ENCODE measurements around the gene TRPV6.

TRPV6 gene

DNA sequence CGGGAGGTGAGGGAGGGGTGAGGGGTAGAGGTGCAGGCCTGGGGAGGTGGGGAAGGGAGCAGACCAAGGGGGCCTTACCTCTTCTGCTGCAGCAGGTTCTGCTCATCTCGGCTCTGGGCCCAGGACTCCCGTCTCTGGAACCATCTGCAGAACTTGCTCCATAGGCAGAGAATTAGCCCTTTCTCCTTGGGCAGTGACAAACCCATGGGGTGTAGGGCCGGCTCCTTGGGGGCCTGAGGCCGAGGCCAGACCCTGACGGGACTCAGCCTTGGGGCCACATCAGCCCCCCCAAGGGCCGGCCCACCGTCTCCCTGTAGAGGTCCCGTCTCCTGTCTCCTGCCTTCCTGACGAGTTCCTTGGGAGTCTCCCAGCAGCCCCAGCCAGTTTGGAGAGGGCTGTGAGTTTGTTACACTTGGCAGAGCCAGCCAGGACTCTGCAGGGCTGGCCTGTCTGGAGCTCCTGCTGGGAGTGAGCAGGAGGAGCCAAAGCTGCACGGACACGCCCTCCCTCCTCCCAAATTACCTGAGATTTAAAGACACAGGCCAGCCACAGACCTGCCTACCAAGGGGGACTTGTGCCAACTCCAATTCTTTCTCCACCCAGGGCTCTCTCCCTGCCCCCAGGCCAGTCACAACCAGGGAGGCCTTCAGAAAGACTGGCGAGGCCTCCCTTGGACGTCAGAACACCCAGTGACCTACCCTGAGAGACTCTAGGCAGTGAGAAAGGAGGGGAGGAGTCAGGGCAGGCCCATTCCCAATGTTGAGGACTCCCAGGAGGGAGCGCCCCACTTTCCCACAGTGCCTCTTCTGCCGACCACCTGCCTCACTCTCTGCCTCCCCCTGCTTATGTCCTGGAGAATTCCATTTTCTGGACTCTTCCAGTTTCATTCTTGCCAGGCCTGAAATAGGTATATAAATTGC lies at the start of gene TRPV6:
TSS of gene TRPV6 (minus strand) at position 435 of the 920 bp plus-strand sequence.
- Histone ChIP-seq H3K36me3 (ENCODE audit: control insufficient read depth, insufficient read depth, low read length) (no peaks in the 10 kb centered on the region), H3K27me3 (replicated peaks; ENCODE audit: control insufficient read depth, insufficient read depth, low read length) (no peaks in the 10 kb centered on the region), H3K4me3 (replicated peaks; ENCODE audit: low read depth, low read length) (no peak within 1 kb of the TSS)
- no peak for DNase-seq (ENCODE audit: extremely low read depth, insufficient read length)
- TF ChIP-seq, protein P1, sequence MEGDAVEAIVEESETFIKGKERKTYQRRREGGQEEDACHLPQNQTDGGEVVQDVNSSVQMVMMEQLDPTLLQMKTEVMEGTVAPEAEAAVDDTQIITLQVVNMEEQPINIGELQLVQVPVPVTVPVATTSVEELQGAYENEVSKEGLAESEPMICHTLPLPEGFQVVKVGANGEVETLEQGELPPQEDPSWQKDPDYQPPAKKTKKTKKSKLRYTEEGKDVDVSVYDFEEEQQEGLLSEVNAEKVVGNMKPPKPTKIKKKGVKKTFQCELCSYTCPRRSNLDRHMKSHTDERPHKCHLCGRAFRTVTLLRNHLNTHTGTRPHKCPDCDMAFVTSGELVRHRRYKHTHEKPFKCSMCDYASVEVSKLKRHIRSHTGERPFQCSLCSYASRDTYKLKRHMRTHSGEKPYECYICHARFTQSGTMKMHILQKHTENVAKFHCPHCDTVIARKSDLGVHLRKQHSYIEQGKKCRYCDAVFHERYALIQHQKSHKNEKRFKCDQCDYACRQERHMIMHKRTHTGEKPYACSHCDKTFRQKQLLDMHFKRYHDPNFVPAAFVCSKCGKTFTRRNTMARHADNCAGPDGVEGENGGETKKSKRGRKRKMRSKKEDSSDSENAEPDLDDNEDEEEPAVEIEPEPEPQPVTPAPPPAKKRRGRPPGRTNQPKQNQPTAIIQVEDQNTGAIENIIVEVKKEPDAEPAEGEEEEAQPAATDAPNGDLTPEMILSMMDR (IDR thresholded peaks at IDR 0.05; ENCODE audit: insufficient read depth, low read length, poor library complexity, severe bottlenecking), result no peak

DNA sequence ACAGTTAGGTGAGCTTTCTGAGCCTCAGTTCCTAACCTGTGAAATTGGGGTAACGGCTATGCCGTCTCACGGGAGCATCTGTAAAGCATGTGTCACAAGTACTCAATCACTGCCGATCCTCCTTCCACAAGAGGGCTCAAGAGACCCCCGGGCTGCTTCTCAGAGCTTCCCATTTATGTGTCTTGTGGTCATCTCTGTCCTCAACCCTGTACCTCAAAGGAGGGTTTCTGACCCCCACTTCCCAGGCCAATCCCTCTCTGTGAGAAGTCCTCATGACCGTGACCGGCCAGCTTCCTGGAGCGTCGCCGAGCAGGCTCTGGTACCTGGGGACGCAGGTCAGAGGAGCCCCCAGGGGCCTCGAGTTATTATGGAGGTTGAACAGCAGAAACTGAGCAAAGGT lies 48.5 kb upstream of the TRPV6 start:
- DNase-seq (ENCODE audit: extremely low read depth, insufficient read length), result no peak
- Histone ChIP-seq H3K36me3 (ENCODE audit: control insufficient read depth, insufficient read depth, low read length) (no peaks in the 10 kb centered on the region), H3K27me3 (replicated peaks; ENCODE audit: control insufficient read depth, insufficient read depth, low read length) (no peaks in the 10 kb centered on the region), H3K4me3 (replicated peaks; ENCODE audit: low read depth, low read length) (no peak overlapping the region)
- TF ChIP-seq, protein P1 (IDR thresholded peaks at IDR 0.05; ENCODE audit: insufficient read depth, low read length, poor library complexity, severe bottlenecking), result no peak

- Histone ChIP-seq H3K36me3 (ENCODE audit: control insufficient read depth, insufficient read depth, low read length) (no peaks in the 10 kb centered on the region), H3K4me3 (replicated peaks; ENCODE audit: low read depth, low read length) (no peak within 1 kb of the TSS), H3K27me3 (replicated peaks; ENCODE audit: control insufficient read depth, insufficient read depth, low read length) (no peaks in the 10 kb centered on the region)
- TF ChIP-seq, protein P1 (IDR thresholded peaks at IDR 0.05; ENCODE audit: insufficient read depth, low read length, poor library complexity, severe bottlenecking), result no peak
- no peak for DNase-seq (ENCODE audit: extremely low read depth, insufficient read length)
These were observed 48.1 kb upstream of the TRPV6 start, which contains the start of gene TRPV5 for GRCh38 chr7:142933624-142934023. Gene TRPV5 (minus strand): TSS chr7:142933746. CDS start chr7:142933459, 287 bp downstream.

GRCh38 chr7:142933092-142933475 lies 47.5 kb upstream of the TRPV6 start:
- no peaks in the 10 kb centered on the region for H3K36me3 ChIP-seq (ENCODE audit: control insufficient read depth, insufficient read depth, low read length)
- H3K27me3 ChIP-seq (replicated peaks; ENCODE audit: control insufficient read depth, insufficient read depth, low read length), result no peaks in the 10 kb centered on the region
- DNase-seq (ENCODE audit: extremely low read depth, insufficient read length), result no peak
- TF ChIP-seq, protein P1 (IDR thresholded peaks at IDR 0.05; ENCODE audit: insufficient read depth, low read length, poor library complexity, severe bottlenecking), result no peak
- no peak overlapping the region for H3K4me3 ChIP-seq (replicated peaks; ENCODE audit: low read depth, low read length)

DNA sequence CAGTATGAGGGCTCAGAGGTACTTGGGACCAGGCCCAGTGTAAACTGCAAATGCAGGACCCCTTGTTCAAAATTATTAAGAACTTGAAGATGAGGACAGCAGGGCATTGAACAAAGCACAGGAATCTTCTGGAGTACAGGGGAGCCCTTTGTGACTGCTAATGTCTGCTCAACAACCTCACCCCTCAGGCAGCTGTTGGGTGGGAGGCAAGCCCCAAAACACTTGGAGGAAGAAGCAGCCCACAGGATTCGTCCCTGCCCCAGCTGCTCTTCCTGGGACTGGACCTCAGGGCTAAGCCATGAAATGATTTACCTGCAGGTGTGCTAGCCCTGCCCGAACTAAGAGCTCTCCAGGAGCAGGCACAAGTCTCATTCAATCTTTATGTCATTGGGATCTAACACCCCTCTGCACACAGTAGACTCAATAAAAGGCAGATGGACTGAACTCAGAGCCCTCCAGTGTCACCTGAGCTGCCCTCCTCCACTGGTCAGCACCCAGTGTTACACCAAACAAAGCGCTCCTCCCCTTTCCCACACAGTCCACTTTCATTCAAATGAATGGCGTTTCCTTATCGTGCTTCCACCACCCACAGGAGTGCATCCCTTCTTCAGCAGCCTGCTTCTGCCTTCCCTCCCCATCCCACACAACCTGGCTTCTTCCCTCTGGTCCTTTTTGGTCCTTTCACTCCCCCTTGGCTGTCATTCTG lies 47.0 kb upstream of the TRPV6 start:
- DNase-seq (ENCODE audit: extremely low read depth, insufficient read length), result no peak
- no peak overlapping the region for H3K4me3 ChIP-seq (replicated peaks; ENCODE audit: low read depth, low read length)
- TF ChIP-seq, protein P1 (IDR thresholded peaks at IDR 0.05; ENCODE audit: insufficient read depth, low read length, poor library complexity, severe bottlenecking), result no peak
- H3K36me3 ChIP-seq (ENCODE audit: control insufficient read depth, insufficient read depth, low read length), result no peaks in the 10 kb centered on the region
- 0 out of 2 replicates have a peak, but pooled peaks cover 2% of the 10 kb centered on the region for H3K27me3 ChIP-seq (replicated peaks; ENCODE audit: control insufficient read depth, insufficient read depth, low read length)

Data from GM06990 (cell line).